ENCODE results near the gene BAG3.

- TF ChIP-seq, protein P1, sequence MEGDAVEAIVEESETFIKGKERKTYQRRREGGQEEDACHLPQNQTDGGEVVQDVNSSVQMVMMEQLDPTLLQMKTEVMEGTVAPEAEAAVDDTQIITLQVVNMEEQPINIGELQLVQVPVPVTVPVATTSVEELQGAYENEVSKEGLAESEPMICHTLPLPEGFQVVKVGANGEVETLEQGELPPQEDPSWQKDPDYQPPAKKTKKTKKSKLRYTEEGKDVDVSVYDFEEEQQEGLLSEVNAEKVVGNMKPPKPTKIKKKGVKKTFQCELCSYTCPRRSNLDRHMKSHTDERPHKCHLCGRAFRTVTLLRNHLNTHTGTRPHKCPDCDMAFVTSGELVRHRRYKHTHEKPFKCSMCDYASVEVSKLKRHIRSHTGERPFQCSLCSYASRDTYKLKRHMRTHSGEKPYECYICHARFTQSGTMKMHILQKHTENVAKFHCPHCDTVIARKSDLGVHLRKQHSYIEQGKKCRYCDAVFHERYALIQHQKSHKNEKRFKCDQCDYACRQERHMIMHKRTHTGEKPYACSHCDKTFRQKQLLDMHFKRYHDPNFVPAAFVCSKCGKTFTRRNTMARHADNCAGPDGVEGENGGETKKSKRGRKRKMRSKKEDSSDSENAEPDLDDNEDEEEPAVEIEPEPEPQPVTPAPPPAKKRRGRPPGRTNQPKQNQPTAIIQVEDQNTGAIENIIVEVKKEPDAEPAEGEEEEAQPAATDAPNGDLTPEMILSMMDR (IDR thresholded peaks at IDR 0.05), result no peak
- no peak for TF ChIP-seq POLR2A (IDR thresholded peaks at IDR 0.05)
Measured at GRCh38 chr10:119619215-119619614, 32.0 kb upstream of the BAG3 start.

Data from right lobe of liver (tissue), 4 donors.